Measurements from ENCODE around the gene ADAD2. TPM values are rescaled to one million over a fixed set of nuclear protein-coding genes. Genes with fewer than 3 reads are reported as not detected.

Gene ADAD2
- total RNA-seq, 2 experiments from 2014 or later, result 0.66 to 1.5 TPM

GRCh38 chr16:84239141-84239769 lies 48.3 kb downstream of the ADAD2 start:
- no peak overlapping the region for H3K4me3 Mint-ChIP-seq
- no peaks in the 10 kb centered on the region for H3K9me3 Mint-ChIP-seq
- no peak overlapping the region for H3K27ac Mint-ChIP-seq
- peaks cover 39% of the 10 kb centered on the region for H3K27me3 Mint-ChIP-seq
- DNase-seq, result no peak
- no peaks in the 10 kb centered on the region for H3K36me3 Mint-ChIP-seq
- no peaks in the 10 kb centered on the region for H3K4me1 Mint-ChIP-seq

GRCh38 chr16:84239909-84240308 lies 49.0 kb downstream of the ADAD2 start, which contains the start of gene KCNG4:
TSS of gene KCNG4 (minus strand) at chr16:84240012. CDS start at chr16:84237485, 2,527 bp downstream.
- Mint-ChIP-seq H3K27ac (no peak within 1 kb of the TSS), H3K4me1 (no peaks in the 10 kb centered on the region), H3K4me3 (no peak within 1 kb of the TSS), H3K9me3 (no peaks in the 10 kb centered on the region), H3K36me3 (no peaks in the 10 kb centered on the region), H3K27me3 (peaks cover 39% of the 10 kb centered on the region)
- DNase-seq, result no peak

GRCh38 chr16:84240455-84240854 lies 49.5 kb downstream of the ADAD2 start:
- H3K4me3 Mint-ChIP-seq, result no peak overlapping the region
- H3K4me1 Mint-ChIP-seq, result no peaks in the 10 kb centered on the region
- no peaks in the 10 kb centered on the region for H3K36me3 Mint-ChIP-seq
- peaks cover 39% of the 10 kb centered on the region for H3K27me3 Mint-ChIP-seq
- DNase-seq, result no peak
- H3K27ac Mint-ChIP-seq, result no peak overlapping the region
- no peaks in the 10 kb centered on the region for H3K9me3 Mint-ChIP-seq

- H3K36me3 Mint-ChIP-seq, result no peaks in the 10 kb centered on the region
- no peak for DNase-seq
- H3K9me3 Mint-ChIP-seq, result no peaks in the 10 kb centered on the region
- no peak overlapping the region for H3K27ac Mint-ChIP-seq
- no peak overlapping the region for H3K4me3 Mint-ChIP-seq
- peaks cover 35% of the 10 kb centered on the region for H3K27me3 Mint-ChIP-seq
- no peaks in the 10 kb centered on the region for H3K4me1 Mint-ChIP-seq
These were observed 50.8 kb downstream of the ADAD2 start for GRCh38 chr16:84241778-84242177.

- Mint-ChIP-seq H3K36me3 (no peaks in the 10 kb centered on the region), H3K4me3 (no peak overlapping the region), H3K9me3 (no peaks in the 10 kb centered on the region), H3K27me3 (peaks cover 35% of the 10 kb centered on the region), H3K27ac (no peak overlapping the region), H3K4me1 (no peaks in the 10 kb centered on the region)
- DNase-seq, result no peak
These were observed 51.9 kb downstream of the ADAD2 start for GRCh38 chr16:84242839-84243238.

GRCh38 chr16:84243732-84244131 lies 52.8 kb downstream of the ADAD2 start:
- no peaks in the 10 kb centered on the region for H3K9me3 Mint-ChIP-seq
- no peak for DNase-seq
- H3K27ac Mint-ChIP-seq, result no peak overlapping the region
- H3K4me3 Mint-ChIP-seq, result no peak overlapping the region
- no peaks in the 10 kb centered on the region for H3K36me3 Mint-ChIP-seq
- peaks cover 35% of the 10 kb centered on the region for H3K27me3 Mint-ChIP-seq
- no peaks in the 10 kb centered on the region for H3K4me1 Mint-ChIP-seq

- no peaks in the 10 kb centered on the region for H3K9me3 Mint-ChIP-seq
- H3K4me3 Mint-ChIP-seq, result no peak overlapping the region
- H3K4me1 Mint-ChIP-seq, result no peaks in the 10 kb centered on the region
- no peaks in the 10 kb centered on the region for H3K36me3 Mint-ChIP-seq
- DNase-seq, result no peak
- H3K27me3 Mint-ChIP-seq, result peaks cover 28% of the 10 kb centered on the region
- H3K27ac Mint-ChIP-seq, result no peak overlapping the region
These were observed 53.8 kb downstream of the ADAD2 start for GRCh38 chr16:84244728-84245127.

- DNase-seq, result no peak
- no peaks in the 10 kb centered on the region for H3K36me3 Mint-ChIP-seq
- no peak overlapping the region for H3K27ac Mint-ChIP-seq
- H3K4me1 Mint-ChIP-seq, result no peaks in the 10 kb centered on the region
- peaks cover 18% of the 10 kb centered on the region for H3K27me3 Mint-ChIP-seq
- no peaks in the 10 kb centered on the region for H3K9me3 Mint-ChIP-seq
- H3K4me3 Mint-ChIP-seq, result no peak overlapping the region
These were observed 55.2 kb downstream of the ADAD2 start for GRCh38 chr16:84245956-84246678.

GRCh38 chr16:84246679-84247077 lies 55.7 kb downstream of the ADAD2 start:
- Mint-ChIP-seq H3K36me3 (no peaks in the 10 kb centered on the region), H3K27me3 (peaks cover 18% of the 10 kb centered on the region), H3K4me3 (no peak overlapping the region), H3K4me1 (no peaks in the 10 kb centered on the region), H3K9me3 (no peaks in the 10 kb centered on the region), H3K27ac (no peak overlapping the region)
- DNase-seq, result no peak

Other genes with a start within 250 kb of the ADAD2 start
- gene OSGIN1, start 237.9 kb upstream of the ADAD2 start, total RNA-seq, result 1 to 10 TPM in 1 of 2 experiments, under 1 TPM in 1; 0.92 to 1.8 TPM
- gene NECAB2, start 222.9 kb upstream of the ADAD2 start, total RNA-seq, result not detected
- gene SLC38A8, start 148.4 kb upstream of the ADAD2 start, total RNA-seq, result not detected
- gene MBTPS1, start 74.2 kb upstream of the ADAD2 start, total RNA-seq, result 10 to 100 TPM; 29.6 to 30.2 TPM
- gene HSDL1, start 46.0 kb upstream of the ADAD2 start, total RNA-seq, result 10 to 100 TPM; 13.2 to 13.9 TPM
- under 1 TPM in 1 of 2 experiments, not detected in 1; 0.33 TPM for gene DNAAF1, start 45.8 kb upstream of the ADAD2 start, total RNA-seq
- 10 to 100 TPM; 53.8 to 54.3 TPM for gene TAF1C, start 4.1 kb upstream of the ADAD2 start, total RNA-seq
- gene KCNG4, start 48.9 kb downstream of the ADAD2 start, total RNA-seq, result not detected
- gene WFDC1, start 103.7 kb downstream of the ADAD2 start, total RNA-seq, result not detected
- gene ATP2C2, start 177.4 kb downstream of the ADAD2 start, total RNA-seq, result not detected